Cortex of kidney (tissue), 1 donor: ENCODE data around the gene ADCY10.
"Not testable (repeated sequence)": the region's sequence is repeated elsewhere in the genome, so short reads cannot be mapped to it uniquely, and the experiment has no call there.

Experiments
- DNase-seq: peaks from one replicate; lab custom pipeline; 2025; lab: John Stamatoyannopoulos, UW

The ADCY10 gene

DNA sequence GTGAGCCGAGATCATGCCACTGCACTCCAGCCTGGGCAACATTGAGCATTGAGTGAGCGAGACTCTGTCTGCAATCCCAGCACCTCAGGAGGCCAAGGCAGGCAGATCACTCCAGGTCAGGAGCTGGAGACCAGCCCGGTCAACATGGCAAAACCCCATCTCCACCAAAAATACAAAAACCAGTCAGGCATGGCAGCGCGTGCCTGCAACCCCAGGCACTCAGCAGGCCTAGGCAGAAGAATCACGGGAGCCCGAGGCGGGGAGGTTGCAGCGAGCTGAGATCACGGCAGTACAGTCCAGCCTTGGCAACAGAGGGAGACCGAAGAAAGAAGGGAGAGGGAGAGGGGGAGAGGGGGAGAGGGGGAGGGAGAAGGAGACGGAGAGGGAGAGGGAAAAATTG is 107.3 kb downstream of the ADCY10 start:
- not testable (repeated sequence) for DNase-seq

DNA sequence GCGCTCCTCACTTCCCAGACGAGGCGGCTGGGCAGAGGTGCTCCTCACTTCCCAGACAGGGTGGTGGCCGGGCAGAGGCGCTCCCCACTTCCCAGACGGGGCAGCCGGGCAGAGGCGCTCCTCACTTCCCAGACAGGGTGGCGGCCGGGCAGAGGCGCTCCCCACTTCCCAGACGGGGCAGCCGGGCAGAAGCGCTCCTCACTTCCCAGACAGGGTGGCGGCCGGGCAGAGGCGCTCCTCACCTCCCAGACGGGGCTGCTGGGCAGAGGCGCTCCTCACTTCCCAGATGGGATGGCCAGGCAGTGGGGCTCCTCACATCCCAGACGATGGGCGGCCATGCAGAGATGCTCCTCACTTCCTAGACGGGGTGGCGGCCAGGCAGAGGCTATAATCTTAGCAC is 107.7 kb downstream of the ADCY10 start:
- not testable (repeated sequence) for DNase-seq

DNA sequence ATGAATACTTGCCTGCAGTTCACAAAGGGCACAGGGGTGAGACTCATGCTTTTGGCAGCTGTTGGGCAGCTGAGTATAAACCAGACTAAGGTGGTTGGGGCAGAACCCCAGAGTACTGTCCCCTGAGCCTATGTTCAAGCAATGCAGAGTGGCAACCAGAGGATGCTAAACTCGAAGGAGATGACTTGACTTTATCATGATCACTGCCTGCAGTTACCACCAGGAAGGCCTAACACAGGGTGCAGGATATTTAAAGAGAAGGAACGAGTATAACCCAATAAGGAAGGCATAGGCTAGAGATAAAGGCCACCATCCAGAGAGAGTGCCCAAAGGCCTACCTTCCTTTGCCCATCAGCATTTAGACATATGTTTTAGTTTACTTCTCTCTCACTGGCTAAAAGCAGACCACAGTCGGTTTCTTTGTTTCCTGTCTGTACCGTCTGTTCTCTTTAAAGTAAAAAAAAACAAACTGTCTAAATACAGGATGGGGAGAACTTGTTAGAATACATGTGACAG is 108.8 kb downstream of the ADCY10 start:
- no peak for DNase-seq

DNA sequence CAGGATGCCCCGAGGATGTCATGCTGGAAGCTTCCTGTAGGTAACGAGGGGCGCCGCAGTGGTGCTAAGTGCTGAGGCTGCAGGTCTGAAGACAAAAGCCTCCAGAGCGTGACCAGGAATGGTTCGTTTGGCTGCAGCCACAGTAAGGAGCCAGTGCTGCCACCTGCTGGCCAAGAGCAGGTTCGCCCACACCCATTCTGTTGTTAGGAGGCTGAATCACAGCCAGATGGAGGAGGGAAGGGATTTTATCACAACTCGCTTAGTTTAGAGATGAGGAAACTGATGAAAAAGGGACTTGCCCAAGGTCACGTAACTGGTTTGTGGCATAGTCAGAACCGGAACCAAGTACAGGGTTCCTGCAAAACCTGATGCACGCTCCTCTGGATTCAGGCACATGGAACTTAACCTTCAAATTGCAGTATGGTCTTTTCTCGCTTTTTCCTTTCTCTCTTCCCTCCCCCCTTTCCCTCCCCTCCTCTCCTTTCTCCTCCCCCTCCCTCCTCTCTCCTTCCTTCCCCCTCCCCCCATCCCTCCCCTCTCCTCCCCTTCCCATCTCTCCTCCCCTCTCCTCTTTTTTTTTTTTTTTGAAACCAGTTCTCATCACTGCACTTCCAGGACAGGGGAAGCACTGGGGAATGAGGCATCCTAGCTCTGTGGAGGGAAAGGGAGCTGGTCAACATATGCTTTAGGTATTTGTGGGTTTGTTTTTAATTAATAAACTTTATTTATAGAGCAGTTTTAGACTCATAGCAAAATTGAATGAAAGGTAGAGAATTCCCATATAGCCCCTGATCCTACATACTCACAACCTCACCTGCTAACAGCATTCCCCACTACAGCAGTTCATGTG is 110.4 kb downstream of the ADCY10 start:
- DNase-seq: no peak

DNA sequence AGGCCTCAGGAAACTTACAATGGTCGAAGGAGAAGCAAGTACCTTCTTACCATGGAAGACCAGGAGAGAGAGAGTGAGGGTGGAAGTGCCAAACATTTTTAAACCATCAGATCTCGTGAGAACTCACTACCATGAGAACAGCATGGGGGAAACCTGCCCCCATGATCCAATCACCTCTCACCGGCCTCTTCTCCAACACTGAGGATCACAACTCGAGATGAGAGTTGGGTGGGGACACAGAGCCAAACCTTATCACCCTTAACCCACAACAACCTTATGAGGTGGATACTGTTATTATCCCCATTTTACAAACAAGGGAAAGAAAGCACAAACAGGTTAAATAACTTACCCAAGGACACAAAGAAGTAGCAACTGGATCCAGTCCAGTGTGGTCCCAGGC is 111.7 kb downstream of the ADCY10 start:
- no peak for DNase-seq

DNA sequence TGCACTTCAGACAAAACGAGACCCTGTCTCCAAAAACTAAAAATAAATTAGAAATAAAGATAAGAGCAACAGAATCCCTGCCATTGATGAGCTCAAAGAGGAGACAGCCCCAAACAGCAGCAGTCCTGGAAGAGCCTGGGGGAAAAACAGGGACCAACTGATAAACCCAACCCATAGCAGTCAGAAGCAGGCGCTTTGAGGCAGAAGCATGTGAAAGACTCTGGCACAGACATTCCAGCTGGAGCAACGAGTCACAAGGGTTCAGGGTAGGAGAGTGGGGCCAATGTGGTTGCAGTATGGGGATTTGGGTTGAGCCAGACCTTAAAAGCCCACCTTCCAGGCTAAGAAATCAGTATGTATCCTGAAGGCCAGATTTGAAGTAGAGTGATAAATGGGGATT is 113.7 kb downstream of the ADCY10 start:
- no peak for DNase-seq

DNA sequence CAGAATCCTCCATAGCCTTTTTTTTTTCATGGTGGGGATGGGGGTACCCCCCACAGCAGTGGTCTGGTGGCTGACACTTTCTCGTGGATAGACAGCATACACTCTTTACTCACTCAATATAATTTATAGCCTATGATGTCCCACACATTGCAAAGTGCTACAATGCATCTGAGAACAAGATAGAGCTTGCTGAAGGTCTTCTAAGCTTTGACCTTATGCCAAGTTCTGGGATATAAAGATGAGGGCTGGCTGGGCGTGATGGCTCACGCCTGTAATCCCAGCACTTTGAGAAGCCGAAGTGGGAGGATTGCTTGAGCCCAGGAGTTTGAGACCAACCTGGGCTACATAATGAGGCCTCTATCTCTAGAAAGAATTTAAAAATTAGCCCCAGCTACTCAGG is 114.2 kb downstream of the ADCY10 start:
- no peak for DNase-seq

DNA sequence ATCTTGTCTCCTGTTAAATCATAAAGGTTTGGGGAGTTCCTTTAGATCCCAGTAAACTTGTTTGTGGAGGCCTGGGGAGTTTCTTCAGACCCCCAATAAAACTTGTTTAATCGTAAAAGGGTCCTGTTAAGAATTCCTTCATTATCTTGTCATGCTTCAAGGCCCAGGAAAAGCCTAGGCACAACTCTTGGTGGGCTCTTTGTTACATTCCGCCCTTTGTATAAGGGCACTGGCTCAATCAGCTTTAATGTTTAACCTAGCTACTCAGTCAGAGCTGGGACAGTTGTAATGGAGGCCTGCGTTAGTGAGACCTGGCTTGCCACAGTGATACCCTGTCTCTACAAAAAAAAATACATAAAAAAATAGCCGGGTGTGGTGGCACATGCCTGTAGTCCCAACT is 115.0 kb downstream of the ADCY10 start:
- DNase-seq: no peak

DNA sequence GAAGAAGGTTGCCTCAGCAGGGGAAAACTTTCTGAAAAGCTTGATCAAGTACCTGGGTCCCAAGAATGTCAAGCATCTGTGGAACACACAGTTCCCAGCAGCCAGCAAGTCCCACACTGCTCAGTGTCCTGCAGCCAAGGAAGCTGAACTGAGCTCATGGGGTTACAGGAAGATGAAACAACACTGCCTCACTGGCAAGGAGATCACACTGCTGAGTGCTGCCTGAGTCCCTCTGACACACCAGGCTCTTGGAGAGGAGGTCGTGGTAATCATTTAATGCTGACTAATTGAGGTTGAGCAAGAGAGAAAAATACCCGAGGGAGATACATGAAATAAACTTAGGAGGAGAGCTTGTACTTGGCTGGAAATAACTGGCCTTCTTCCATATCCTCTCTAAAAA is 116.9 kb downstream of the ADCY10 start:
- no peak for DNase-seq

DNA sequence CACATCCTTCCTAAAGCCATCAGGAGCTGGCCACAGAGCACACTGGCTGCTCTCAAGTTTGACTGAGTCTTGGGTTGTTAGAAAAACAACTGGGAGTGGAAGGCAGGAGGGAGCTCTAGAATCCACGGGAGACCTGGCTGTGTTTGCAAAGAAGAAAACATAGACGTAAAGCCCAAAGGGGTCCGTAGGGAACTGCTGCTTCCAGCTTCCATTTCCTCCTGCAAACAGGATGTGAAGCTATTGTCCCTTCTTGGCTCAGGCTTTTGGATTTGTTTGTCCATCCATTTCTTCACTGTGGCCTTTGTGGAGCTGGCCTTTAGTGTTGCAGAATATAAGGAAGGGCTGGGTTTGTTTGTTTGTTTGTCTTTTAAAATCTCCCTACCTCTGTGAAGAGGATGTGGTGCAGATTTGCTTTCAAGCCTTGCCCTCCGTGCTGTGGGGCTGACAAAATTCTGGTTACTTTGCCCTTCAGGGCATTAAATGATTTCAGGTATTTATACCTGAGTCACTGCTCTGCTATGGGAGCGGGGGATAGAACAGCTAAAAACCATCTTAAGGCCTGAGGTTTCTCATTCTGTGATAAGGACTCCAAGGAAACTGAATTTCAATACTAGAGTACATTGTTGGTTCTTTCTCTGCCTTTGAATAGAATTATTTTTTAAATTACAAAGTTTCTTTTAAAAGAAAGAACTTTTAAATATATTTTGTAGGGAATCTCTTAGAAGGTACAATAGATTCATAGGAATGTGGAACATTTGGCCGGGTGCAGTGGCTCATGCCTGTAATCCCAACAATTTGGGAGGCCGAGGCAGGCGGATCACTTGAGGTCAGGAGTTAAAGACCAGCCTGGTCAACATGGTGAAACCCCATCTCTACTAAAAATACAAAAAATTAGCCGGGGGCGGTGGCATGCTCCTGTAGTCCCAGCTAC is 117.9 kb downstream of the ADCY10 start:
- DNase-seq: no peak

DNA sequence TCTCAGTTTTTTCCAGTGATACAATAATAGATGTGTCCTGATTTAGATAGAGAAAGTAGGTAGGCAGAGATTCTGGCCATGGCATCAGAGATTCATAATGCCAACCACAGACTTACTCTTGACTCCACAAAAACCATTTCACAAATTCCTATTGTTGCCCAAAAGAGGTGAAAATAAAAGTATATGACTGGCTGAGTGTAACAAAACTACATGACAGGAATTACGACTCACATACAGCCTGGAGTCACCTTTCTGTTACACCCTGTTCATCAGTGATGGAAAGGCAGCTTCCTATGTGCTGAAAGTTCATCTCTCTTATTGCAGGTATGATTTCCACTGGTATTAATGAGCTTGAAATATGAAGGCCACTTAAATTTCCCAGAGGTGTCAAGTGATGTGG is 119.9 kb downstream of the ADCY10 start:
- DNase-seq: no peak

DNA sequence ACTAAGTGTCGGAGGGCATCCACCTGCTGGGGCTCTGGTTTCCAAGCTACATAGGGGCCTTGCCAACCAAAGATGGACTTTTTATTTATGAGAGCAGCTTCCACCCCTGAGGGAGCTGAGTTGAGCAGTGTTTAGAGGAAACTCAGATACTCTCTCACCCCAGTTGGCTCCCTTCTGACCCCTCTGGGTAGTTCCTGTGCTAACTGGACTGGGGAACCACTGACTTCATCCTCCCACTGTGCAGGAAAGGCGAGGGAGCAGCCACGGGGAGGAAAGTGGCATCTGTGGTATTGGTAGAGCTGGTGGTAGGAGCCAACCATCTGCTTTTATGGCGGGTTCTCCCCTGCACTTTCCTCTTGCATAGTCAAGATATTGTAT is 121.8 kb downstream of the ADCY10 start:
- no peak for DNase-seq

DNA sequence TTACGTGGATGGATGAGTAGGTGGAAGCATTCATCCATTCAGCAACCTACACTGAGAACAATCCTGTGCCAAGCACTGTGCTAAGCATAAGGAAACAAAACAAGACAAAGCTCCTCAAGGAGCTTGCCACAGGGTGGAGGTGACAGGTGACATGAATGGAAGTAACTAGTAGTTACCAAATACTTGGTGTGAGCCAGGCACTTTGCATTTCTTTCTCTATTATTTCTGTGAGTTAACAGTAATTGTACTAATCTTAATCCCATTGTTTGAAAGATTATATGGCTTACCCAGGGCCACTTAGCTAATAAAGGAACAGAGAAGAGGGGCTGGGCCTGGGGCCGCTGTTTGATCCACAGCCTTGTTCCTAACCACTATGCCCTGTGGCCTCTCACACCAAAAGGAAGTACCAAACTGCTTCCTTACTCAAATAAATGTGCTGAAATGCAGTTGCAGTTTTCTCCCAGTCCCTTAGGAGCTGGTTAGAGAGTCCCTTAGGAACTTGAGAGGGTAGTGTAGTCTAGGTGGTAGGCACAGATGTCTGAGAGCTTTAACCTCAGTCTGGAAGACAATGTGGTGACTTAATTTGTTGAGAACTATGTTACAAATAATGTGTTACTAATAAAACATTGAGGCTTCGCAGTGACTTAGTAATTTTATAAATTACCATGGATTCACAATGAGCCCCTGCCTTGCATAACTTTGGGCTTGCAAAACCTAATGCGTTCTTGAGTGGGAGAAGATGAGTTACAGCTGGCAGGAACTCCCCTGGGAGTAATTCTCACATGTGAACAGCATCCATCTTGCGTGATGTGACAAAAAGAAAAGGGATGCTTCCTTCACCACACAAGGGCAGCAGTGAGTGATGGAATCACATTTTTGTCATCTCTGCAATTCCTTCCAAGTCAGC is 122.4 kb downstream of the ADCY10 start:
- no peak for DNase-seq

DNA sequence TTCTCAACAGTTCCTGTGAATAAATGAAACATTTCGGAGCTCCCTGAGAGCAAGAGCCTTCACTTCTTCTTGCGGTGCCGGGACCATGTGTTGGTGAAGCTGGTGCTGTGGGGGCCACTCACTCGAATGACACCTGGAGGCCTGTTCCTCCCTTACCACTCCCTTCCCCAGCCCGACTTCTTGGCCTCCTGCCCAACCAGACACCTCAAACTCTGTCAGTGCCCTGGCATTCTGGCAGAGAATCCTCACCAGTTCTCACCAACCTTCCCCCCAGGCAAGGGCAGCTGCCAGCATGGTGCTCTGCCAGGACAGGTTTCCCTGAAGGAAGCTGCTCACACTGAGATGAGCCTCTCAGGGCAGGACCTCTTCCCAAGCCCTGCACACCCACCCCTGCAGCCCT is 123.8 kb downstream of the ADCY10 start:
- no peak for DNase-seq

DNA sequence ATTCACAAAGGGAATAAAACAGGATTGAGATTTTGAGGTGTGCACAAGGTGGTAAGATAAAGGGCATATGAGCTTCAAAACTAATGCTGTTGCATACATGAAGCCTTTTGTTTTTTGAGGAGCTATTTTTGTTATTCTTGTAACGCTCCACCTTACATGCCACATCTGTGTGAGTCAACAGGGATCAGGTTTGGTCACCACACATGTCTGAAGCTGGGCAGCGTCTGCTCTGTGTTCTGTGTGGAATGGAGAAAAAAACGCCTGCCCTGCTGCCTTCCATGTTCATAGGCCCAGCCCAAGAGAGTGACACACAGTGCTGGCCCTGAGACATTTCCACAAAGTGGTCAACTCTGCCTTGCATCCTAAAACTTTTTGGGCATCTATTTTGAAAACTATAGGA is 124.4 kb downstream of the ADCY10 start:
- DNase-seq: no peak

DNA sequence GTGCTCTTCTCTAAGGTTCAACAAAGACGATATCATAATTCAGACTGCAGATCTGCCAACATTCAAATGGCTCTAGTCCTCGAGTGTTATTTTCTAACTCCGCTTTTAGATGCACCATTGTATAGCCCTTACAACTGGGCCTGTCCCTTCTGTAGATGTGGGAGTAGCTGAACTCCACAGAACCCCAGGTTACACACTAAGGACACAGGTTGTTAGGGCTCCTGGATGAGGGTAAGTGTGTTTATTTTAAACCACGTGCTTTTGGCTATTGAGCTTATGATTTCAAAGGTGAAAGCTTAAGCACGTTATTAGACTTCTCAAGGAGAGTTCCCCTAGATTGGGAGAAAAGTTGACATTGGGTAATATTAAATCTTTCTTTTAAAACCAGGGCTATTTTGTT is 127.4 kb downstream of the ADCY10 start:
- no peak for DNase-seq

DNA sequence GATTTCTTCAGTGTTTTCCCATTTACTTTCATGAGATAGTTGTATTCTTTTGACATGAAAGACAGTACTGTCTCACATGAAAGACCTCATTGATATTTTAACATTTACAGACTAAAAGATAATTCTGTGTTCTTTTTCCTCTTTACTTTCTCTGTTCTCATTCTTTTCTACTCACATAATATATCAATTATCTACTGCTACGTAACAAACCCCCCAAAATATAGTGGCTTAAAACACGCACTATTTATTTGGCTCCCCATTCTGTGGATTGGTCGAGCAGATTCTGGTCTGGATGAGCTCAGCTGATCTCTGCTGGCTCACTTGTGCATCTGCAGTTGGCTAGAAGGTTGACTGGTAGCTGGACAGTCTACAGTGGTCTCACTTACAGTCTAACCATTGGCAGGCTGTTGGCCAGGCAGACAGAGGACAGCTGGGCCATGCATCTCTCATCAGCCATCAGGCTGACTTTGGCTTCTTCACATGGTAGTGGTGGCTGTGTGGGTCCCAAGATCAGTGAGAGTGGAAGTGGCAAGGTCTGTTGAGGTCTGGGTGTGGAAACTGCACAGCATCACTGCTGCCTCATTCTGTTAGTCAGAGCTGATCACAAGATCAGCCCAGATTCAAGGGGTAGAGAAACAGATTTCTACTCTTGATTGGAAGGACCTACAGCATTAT is 128.9 kb downstream of the ADCY10 start:
- DNase-seq: no peak

DNA sequence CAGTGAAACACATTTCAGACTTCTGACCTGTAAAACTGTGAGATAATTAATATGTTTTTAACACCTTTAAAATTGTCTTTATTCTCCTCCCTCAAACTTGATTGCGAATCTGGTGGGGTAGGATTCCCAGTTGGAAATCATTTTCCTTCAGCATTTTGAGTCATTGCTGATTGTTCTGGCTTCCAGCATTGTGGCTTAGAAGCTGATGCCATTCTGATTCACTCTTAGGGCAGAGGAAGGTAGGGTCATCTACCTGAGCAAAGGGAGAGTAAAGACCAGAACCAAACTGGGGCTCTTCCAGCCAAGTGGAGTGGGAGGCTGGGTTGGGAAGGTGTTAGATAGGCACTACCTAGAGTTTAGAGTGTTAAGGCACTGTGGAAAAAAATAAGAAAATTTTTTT is 131.0 kb downstream of the ADCY10 start:
- DNase-seq: no peak

DNA sequence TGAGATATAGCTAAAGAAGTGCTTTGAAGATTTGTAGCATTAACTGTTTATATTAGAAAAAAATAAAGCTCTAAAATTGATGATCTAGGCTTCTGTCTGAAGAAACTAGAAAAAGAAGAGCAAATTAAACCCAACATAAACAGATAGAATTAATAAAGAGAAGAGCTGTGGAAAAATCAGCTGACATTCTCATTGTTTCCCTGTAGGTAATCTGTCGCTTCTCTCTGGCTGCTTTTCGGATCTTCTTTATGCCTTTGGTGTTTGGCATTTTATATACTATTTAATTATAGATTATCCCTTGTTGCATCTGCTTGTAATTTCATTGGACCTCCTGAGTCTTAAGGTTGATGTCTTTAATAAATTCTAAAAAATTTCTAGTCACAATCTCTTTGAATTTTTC is 132.4 kb downstream of the ADCY10 start:
- DNase-seq: no peak

DNA sequence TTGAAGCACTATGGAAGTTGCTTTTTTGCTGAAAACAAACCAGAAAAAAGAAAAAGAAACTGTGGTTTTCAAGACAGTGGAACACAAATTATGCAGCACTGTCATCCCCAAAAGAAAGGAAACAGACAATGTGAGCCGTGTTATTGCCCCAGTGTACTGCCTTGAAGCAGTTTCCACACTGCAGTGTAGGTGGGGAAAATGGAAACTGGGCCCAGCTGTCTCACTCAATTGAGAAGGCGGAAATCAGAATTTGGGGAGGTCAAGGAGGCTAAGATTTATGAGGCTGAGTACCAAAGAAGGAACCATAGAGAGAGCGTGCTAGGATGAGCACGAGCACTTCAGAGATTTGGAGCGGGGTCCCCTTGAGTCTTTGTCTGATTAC is 136.7 kb downstream of the ADCY10 start:
- DNase-seq: no peak

DNA sequence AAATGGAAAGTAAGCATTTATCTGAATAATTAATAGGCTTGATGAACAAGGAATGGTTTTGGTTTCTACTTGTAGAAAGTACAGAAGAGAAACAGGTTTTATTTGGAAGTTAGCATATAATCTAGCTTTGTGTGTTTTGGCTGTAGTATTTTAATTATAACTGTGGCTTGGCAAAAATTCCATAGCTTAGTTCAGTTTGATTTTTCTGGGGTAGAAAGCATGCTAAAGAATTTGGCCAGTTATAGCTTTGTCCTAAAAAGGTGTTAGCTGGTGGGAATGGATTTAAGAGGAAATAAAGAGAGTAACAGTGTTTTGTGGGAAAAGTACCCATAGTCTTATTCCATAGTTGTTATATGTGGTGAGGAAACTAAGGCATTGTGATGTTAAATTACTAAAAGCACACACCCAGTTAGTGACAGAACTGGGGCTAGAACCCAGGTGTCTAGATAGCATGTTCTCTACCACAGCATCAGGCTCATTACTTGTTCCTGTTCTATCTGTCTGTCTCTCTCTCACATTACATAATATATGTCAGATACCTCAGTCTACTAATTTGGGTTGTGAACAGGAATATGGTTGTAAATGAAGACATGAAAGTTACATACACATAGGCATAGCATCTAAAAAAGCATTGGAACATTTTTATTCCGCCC is 137.2 kb downstream of the ADCY10 start:
- no peak for DNase-seq
